ENCODE data around the gene PHF11. TPM values are rescaled to one million over a fixed set of nuclear protein-coding genes. Genes with fewer than 3 reads are reported as not detected.

The PHF11 gene
- total and polyA plus RNA-seq, 2 of the 8 experiments (the other 6 are each of a cell fraction or from before 2014, with no cell fraction given), result 6.1 to 8.1 TPM

DNA sequence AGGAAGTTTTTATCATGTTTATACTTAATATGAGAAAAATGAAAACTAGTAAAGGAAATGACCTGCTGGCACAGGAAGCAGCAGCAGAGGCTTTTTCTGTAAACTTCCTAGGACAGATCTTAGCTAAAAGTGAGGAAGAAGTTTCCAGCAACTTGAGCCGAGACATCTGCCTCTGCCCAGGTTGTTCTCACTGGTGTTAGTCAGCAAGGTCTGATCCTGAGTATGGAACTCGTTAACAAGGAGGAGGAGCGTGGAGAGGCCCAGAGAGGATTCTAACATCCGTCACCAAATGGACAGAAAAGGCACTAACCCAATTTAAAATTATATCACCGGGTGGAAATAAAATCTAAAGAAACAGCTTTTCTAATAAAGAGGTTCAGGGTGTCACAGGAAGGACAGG is 43.6 kb downstream of the PHF11 start:
- H3K4me2 ChIP-seq (ENCODE audit: insufficient read depth in 1 of 2, low read depth in 2 of 2, low read length in 2 of 2), result no peak overlapping the region
- H3K18ac ChIP-seq (ENCODE audit: extremely low read depth, low read length), result no peak overlapping the region
- no peak overlapping the region for H3K23ac ChIP-seq (ENCODE audit: insufficient read length)
- no peaks in the 10 kb centered on the region for H4K20me1 ChIP-seq (replicated peaks in 1 of 2; ENCODE audit: control insufficient read depth in 1 of 2, insufficient read depth in 2 of 2, low read length in 2 of 2)
- H3K4ac ChIP-seq (replicated peaks; ENCODE audit: insufficient read length, low read depth, low read length), result no peak overlapping the region
- no peak overlapping the region for H4K8ac ChIP-seq (ENCODE audit: extremely low read depth, insufficient read depth, low read length)
- H2BK15ac ChIP-seq (ENCODE audit: low read length), result no peak overlapping the region
- ChIA-PET CTCF (ENCODE audit: partially characterized antibody) (interaction anchor here (1.2 to 1.6 kb wide), 4 partner anchors 9 to 118 kb away, joined by 4 to 6 read pairs (median 4); no protein-coding TSS in a partner anchor), POLR2A (ENCODE audit: partially characterized antibody) (interaction anchor here (1.6 kb wide), 1 partner anchor 9 kb away, joined by 5 read pairs; no protein-coding TSS in a partner anchor)
- no peak overlapping the region for H2BK120ac ChIP-seq (replicated peaks; ENCODE audit: low read depth, low read length)
- peaks cover 3 to 31% (median 11%) of the 10 kb centered on the region in 4 experiments; a peak in 5 of 8 replicates for H3K36me3 ChIP-seq (ENCODE audit: control insufficient read depth in 2 of 4, insufficient read depth in 4 of 4, low read length in 3 of 4)
- no peak overlapping the region for H3K4me3 ChIP-seq (ENCODE audit: extremely low read depth in 1 of 4, insufficient read depth in 2 of 4, low read depth in 3 of 4, low read length in 4 of 4)
- H3K4me1 ChIP-seq (replicated peaks in 1 of 4; ENCODE audit: control insufficient read depth in 3 of 4, insufficient read depth in 4 of 4, low read length in 3 of 4), result no peaks in the 10 kb centered on the region
- no peak overlapping the region for H3K9ac ChIP-seq (replicated peaks in 1 of 4; ENCODE audit: extremely low read depth in 1 of 4, low read depth in 3 of 4, low read length in 3 of 4)
- no peak overlapping the region for H2BK5ac ChIP-seq (ENCODE audit: low read depth, low read length)
- FAIRE-seq (no peak), DNase-seq (ENCODE audit: low read depth in 1 of 2, low spot score in 2 of 2) (no peak)
- no peak overlapping the region for H3K56ac ChIP-seq (replicated peaks; ENCODE audit: insufficient read length, low read depth, low read length)
- H2AFZ ChIP-seq (ENCODE audit: low read length), result no peak overlapping the region
- H3K27ac ChIP-seq (ENCODE audit: low read depth, low read length), result no peak overlapping the region
- no peak overlapping the region for H4K5ac ChIP-seq (ENCODE audit: insufficient read length, low read depth, low read length)
- no peaks in the 10 kb centered on the region for H3K9me3 ChIP-seq (ENCODE audit: insufficient read depth in 2 of 2, low read depth in 1 of 2, low read length in 1 of 2)
- H2BK20ac ChIP-seq (ENCODE audit: low read length), result no peak overlapping the region
- no peak overlapping the region for H3K14ac ChIP-seq (ENCODE audit: insufficient read length)
- TF ChIP-seq, protein P1, sequence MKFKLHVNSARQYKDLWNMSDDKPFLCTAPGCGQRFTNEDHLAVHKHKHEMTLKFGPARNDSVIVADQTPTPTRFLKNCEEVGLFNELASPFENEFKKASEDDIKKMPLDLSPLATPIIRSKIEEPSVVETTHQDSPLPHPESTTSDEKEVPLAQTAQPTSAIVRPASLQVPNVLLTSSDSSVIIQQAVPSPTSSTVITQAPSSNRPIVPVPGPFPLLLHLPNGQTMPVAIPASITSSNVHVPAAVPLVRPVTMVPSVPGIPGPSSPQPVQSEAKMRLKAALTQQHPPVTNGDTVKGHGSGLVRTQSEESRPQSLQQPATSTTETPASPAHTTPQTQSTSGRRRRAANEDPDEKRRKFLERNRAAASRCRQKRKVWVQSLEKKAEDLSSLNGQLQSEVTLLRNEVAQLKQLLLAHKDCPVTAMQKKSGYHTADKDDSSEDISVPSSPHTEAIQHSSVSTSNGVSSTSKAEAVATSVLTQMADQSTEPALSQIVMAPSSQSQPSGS (IDR thresholded peaks at IDR 0.05; ENCODE audit: low read length), result no peak
- TF ChIP-seq TCF12 (IDR thresholded peaks at IDR 0.05; ENCODE audit: low read depth, low read length), result no peak
- TF ChIP-seq CHD1 (IDR thresholded peaks at IDR 0.05; ENCODE audit: low read depth, low read length), result no peak
- no peak for TF ChIP-seq HDAC2 (IDR thresholded peaks at IDR 0.05; ENCODE audit: borderline replicate concordance in 1 of 2, low read depth in 2 of 2, low read length in 2 of 2)
- TF ChIP-seq RAD21 (IDR thresholded peaks at IDR 0.05 in 1 of 2, conservative IDR thresholded peaks at IDR 0.05 in 1 of 2; ENCODE audit: low read depth in 2 of 2, low read length in 2 of 2), result no peak
- no peak for TF ChIP-seq POLR2A (IDR thresholded peaks at IDR 0.05; ENCODE audit: control extremely low read depth in 1 of 2, low read depth in 2 of 2, low read length in 2 of 2)
- TF ChIP-seq, protein P2, sequence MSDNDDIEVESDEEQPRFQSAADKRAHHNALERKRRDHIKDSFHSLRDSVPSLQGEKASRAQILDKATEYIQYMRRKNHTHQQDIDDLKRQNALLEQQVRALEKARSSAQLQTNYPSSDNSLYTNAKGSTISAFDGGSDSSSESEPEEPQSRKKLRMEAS (IDR thresholded peaks at IDR 0.05), result no peak
- no peak for TF ChIP-seq PHF8 (conservative IDR thresholded peaks at IDR 0.05; ENCODE audit: low read depth, low read length)
- no peaks in the 10 kb centered on the region for H3K79me1 ChIP-seq (ENCODE audit: low read depth, low read length)
- 85% methylated on average over 5 of the region's 5 CpGs; no CpG with 5 or more reads in 1 of the 2 experiments for WGBS, 2 experiments (ENCODE audit: extremely low coverage in 1 of 2, insufficient coverage in 1 of 2, insufficient read length in 1 of 2, insufficient replicate concordance in 2 of 2, low coverage in 1 of 2, low lambda C conversion rate in 2 of 2, missing lambda C conversion rate in 1 of 2)
- H4K91ac ChIP-seq (replicated peaks; ENCODE audit: insufficient read length, low read length), result no peak overlapping the region
- no peaks in the 10 kb centered on the region for H3K27me3 ChIP-seq (replicated peaks in 1 of 4; ENCODE audit: control insufficient read depth in 3 of 4, extremely low read depth in 1 of 4, insufficient read depth in 3 of 4, low read length in 3 of 4)
- no peak overlapping the region for H2BK12ac ChIP-seq (ENCODE audit: low read depth, low read length)
- H2AK5ac ChIP-seq (ENCODE audit: low read depth, low read length), result no peak overlapping the region
- H3K23me2 ChIP-seq (ENCODE audit: low read depth, low read length), result no peaks in the 10 kb centered on the region
- H3K79me2 ChIP-seq (ENCODE audit: control insufficient read depth in 1 of 2, insufficient read depth in 2 of 2, low read length in 2 of 2), result no peaks in the 10 kb centered on the region
